Measurements from ENCODE around the gene WTAP. TPM values are rescaled to one million over a fixed set of nuclear protein-coding genes. Genes with fewer than 3 reads are reported as not detected.

The WTAP gene
- total and polyA plus RNA-seq, 2 of the 8 experiments (the other 6 are each of a cell fraction or from before 2014, with no cell fraction given), result 32.6 to 120 TPM

- H3K4me1 ChIP-seq (replicated peaks in 1 of 4; ENCODE audit: control insufficient read depth in 3 of 4, insufficient read depth in 4 of 4, low read length in 3 of 4), result no peaks in the 10 kb centered on the region; a peak in 1 of 7 replicates
- H3K9me3 ChIP-seq (ENCODE audit: insufficient read depth in 2 of 2, low read depth in 1 of 2, low read length in 1 of 2), result no peaks in the 10 kb centered on the region
- H3K4me3 ChIP-seq (ENCODE audit: extremely low read depth in 1 of 4, insufficient read depth in 2 of 4, low read depth in 3 of 4, low read length in 4 of 4), result no peak overlapping the region
- no peak overlapping the region for H2BK12ac ChIP-seq (ENCODE audit: low read depth, low read length)
- H3K27ac ChIP-seq (ENCODE audit: low read depth, low read length), result no peak overlapping the region
- no peak overlapping the region for H4K8ac ChIP-seq (ENCODE audit: extremely low read depth, insufficient read depth, low read length)
- no peak overlapping the region for H3K4me2 ChIP-seq (ENCODE audit: insufficient read depth in 1 of 2, low read depth in 2 of 2, low read length in 2 of 2)
- CTCF ChIA-PET (ENCODE audit: partially characterized antibody), result no interaction called here
- no peak overlapping the region for H4K5ac ChIP-seq (ENCODE audit: insufficient read length, low read depth, low read length)
- H3K36me3 ChIP-seq (ENCODE audit: control insufficient read depth in 2 of 4, insufficient read depth in 4 of 4, low read length in 3 of 4), result peaks cover 32 to 93% (median 82%) of the 10 kb centered on the region in 4 experiments
- H2BK5ac ChIP-seq (ENCODE audit: low read depth, low read length), result no peak overlapping the region
- no peaks in the 10 kb centered on the region for H3K23me2 ChIP-seq (ENCODE audit: low read depth, low read length)
- H3K79me1 ChIP-seq (ENCODE audit: low read depth, low read length), result no peaks in the 10 kb centered on the region
- H3K23ac ChIP-seq (ENCODE audit: insufficient read length), result no peak overlapping the region
- DNase-seq (ENCODE audit: low read depth in 1 of 2, low spot score in 2 of 2) (no peak), FAIRE-seq (no peak)
- POLR2A ChIA-PET (ENCODE audit: partially characterized antibody), result interaction anchor here (1.6 to 1.7 kb wide), 2 partner anchors 9 to 12 kb away, joined by 4 to 5 read pairs; no protein-coding TSS in a partner anchor
- no peak overlapping the region for H3K9ac ChIP-seq (replicated peaks in 1 of 4; ENCODE audit: extremely low read depth in 1 of 4, low read depth in 3 of 4, low read length in 3 of 4)
- peaks cover 6% of the 10 kb centered on the region in 2 experiments for H4K20me1 ChIP-seq (replicated peaks in 1 of 2; ENCODE audit: control insufficient read depth in 1 of 2, insufficient read depth in 2 of 2, low read length in 2 of 2)
- H3K18ac ChIP-seq (ENCODE audit: extremely low read depth, low read length), result no peak overlapping the region
- H2BK120ac ChIP-seq (replicated peaks; ENCODE audit: low read depth, low read length), result no peak overlapping the region
- H3K56ac ChIP-seq (replicated peaks; ENCODE audit: insufficient read length, low read depth, low read length), result no peak overlapping the region
- H3K27me3 ChIP-seq (replicated peaks in 1 of 4; ENCODE audit: control insufficient read depth in 3 of 4, extremely low read depth in 1 of 4, insufficient read depth in 3 of 4, low read length in 3 of 4), result no peaks in the 10 kb centered on the region
- 93% methylated on average over 7 of the region's 7 CpGs; no CpG with 5 or more reads in 1 of the 2 experiments for WGBS, 2 experiments (ENCODE audit: extremely low coverage in 1 of 2, insufficient coverage in 1 of 2, insufficient read length in 1 of 2, insufficient replicate concordance in 2 of 2, low coverage in 1 of 2, low lambda C conversion rate in 2 of 2, missing lambda C conversion rate in 1 of 2)
- peaks cover 0 to 51% of the 10 kb centered on the region in 2 experiments; a peak in 2 of 4 replicates for H3K79me2 ChIP-seq (ENCODE audit: control insufficient read depth in 1 of 2, insufficient read depth in 2 of 2, low read length in 2 of 2)
- H2AK5ac ChIP-seq (ENCODE audit: low read depth, low read length), result no peak overlapping the region
- H2AFZ ChIP-seq (ENCODE audit: low read length), result no peak overlapping the region
- H2BK20ac ChIP-seq (ENCODE audit: low read length), result no peak overlapping the region
- no peak overlapping the region for H4K91ac ChIP-seq (replicated peaks; ENCODE audit: insufficient read length, low read length)
- no peak overlapping the region for H3K14ac ChIP-seq (ENCODE audit: insufficient read length)
- H3K4ac ChIP-seq (replicated peaks; ENCODE audit: insufficient read length, low read depth, low read length), result no peak overlapping the region
- no peak overlapping the region for H2BK15ac ChIP-seq (ENCODE audit: low read length)
- TF ChIP-seq NRF1 (IDR thresholded peaks at IDR 0.05; ENCODE audit: low read depth, low read length) (no peak), EP300 (IDR thresholded peaks at IDR 0.05; ENCODE audit: borderline replicate concordance in 1 of 2, low read depth in 2 of 2, low read length in 2 of 2) (no peak), KDM5A (IDR thresholded peaks at IDR 0.05; ENCODE audit: low read length) (no peak), BRCA1 (IDR thresholded peaks at IDR 0.05; ENCODE audit: low read depth, low read length) (no peak), SIN3A (conservative IDR thresholded peaks at IDR 0.05 in 1 of 2, IDR thresholded peaks at IDR 0.05 in 1 of 2; ENCODE audit: low read depth in 1 of 2, low read length in 2 of 2) (no peak), CREB1 (IDR thresholded peaks at IDR 0.05) (no peak), SP1 (IDR thresholded peaks at IDR 0.05; ENCODE audit: low read depth, low read length) (no peak), FOSL1 (IDR thresholded peaks at IDR 0.05; ENCODE audit: insufficient read depth, low read depth, low read length) (no peak)
Observed at GRCh38 chr6:159745081-159745480, 17.8 kb downstream of the WTAP start.
